ENCODE measurements around the gene LRCH3.

- TF ChIP-seq, protein P1, sequence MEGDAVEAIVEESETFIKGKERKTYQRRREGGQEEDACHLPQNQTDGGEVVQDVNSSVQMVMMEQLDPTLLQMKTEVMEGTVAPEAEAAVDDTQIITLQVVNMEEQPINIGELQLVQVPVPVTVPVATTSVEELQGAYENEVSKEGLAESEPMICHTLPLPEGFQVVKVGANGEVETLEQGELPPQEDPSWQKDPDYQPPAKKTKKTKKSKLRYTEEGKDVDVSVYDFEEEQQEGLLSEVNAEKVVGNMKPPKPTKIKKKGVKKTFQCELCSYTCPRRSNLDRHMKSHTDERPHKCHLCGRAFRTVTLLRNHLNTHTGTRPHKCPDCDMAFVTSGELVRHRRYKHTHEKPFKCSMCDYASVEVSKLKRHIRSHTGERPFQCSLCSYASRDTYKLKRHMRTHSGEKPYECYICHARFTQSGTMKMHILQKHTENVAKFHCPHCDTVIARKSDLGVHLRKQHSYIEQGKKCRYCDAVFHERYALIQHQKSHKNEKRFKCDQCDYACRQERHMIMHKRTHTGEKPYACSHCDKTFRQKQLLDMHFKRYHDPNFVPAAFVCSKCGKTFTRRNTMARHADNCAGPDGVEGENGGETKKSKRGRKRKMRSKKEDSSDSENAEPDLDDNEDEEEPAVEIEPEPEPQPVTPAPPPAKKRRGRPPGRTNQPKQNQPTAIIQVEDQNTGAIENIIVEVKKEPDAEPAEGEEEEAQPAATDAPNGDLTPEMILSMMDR (IDR thresholded peaks at IDR 0.05) = no peak
- no peak for TF ChIP-seq POLR2A (IDR thresholded peaks at IDR 0.05)
- TF ChIP-seq EP300 (IDR thresholded peaks at IDR 0.05) = no peak
- TF ChIP-seq POLR2AphosphoS5 (IDR thresholded peaks at IDR 0.05) = no peak
These were observed 145.8 kb downstream of the LRCH3 start for GRCh38 chr3:197936819-197937384.

Data from upper lobe of left lung (tissue), 4 donors.